ENCODE data around the gene PIGR.

The PIGR gene

DNA sequence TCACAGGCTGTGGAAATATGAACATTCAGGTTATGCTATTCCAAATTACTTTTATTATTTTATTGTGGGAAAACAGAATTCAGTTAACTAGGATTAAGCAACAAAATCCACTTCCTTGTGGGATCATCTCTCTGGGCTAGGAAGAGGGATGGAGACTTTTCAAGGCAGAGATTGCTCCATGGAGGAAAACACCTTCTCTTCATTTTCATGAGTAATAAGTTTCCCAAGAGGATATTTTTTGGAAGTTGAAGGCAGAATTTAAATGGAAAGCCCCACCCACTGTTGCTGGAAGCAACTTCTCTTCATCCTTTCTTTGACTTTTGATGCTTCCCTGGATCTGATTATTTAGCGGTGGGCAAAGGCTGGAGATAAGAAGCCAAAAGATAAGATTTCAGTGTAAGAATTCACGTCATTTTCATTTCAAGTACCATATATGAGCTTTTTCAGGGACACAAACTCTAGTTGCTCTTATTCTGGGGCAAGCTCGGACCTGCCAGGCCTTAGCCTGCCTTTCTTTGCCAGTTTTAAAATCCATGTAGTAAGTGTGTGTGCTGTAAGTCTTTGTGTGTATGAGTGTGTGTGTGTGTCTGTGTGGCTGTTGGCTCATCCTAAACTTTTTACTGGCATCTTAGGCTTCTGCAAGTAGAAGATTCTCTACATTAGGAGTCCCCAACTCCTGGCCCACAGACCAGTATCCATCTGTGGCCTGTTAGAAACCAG lies 60.8 kb downstream of the PIGR start:
- no peak for DNase-seq

DNA sequence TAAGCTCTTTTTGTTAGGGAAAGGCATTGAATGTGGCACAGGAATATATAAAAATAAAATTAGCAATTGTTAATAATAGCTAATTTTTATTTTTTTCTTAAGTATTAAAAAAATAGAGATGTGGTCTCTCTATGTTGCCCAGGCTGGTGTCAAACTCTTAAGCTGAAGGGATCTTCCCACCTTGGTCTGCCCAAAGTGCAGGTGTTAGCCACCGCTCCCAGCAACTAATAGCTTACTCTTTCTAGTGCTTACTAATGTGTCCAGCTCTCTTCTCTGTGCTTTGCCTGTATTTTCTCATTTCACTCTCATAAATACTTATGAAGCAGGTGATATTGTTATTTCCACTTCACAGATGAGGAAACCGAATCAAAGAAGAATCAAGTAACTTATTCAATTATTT lies 62.4 kb downstream of the PIGR start:
- no peak for DNase-seq

DNA sequence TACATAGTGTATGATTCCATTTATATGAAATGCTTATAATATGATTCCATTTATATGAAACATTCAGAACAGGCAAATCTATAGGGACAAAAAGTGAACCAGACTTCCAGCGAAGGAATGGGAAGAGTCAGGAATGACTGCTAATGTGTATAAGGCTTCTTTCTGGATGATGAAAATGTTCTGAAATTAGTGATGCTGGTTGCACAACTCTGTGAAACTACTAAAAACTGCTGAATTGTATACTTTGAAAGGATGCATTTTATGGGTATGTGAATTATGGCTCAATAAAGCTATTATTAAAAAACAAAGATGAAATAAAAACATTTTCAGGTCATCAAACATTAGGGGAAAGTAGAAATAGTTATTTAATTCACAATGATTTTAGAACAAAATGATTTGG lies 63.1 kb downstream of the PIGR start:
- no peak for DNase-seq

DNA sequence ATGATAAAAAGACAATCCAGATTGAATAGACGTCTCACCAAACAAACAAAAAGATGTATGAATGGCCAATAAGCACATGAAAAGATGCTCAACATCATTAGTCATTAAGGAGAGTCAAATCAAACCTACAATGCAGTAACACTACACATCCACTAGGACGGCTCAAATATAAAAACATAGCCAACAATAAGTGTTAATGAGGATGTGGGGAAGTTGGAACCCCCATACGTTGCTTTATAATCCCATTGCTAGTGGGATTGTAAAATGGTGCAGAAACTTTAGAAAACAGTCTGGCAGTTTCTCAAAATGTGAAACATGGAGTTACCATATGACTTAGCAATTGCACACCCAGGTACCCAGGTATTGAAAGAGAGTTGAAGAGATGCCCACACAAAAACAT lies 63.7 kb downstream of the PIGR start:
- no peak for DNase-seq

DNA sequence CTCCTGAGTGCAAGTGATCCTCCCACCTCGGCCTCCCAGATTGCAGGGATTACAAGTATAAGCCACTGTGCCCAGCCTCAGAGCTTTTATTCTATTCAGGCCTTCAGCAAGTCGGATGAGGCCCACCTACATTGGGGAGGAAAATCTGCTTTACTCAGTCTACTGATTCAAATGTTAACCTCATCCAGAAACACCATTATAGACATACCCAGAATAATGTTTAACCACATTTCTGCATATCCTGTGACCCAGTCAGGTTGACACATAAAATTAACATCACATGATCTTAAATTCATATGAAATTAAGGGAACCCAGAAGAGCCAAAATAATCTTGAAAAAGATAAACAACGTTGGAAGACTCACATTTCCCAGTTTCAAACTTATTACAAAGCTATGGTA lies 66.0 kb downstream of the PIGR start:
- no peak for DNase-seq
